OCI-LY7 (cell line): ENCODE data around the gene MICAL3.

Experiments
- CTCF ChIP-seq: fragments of 200-600 bp; sonication (generic); conservative IDR thresholded peaks from 2 replicates; pipeline ENCODE4 v1.5.1; 2014; ENCODE audit warnings: mild to moderate bottlenecking, antibody characterized with exemption, low read length, moderate library complexity, mixed read lengths
- EZH2phosphoT487 ChIP-seq: fragments of 200-600 bp; sonication (generic); IDR thresholded peaks from 2 replicates; pipeline ENCODE4 v1.6.1; 2018; ENCODE audit warnings: low read depth, borderline replicate concordance, mild to moderate bottlenecking, mixed run types, antibody characterized with exemption, low read length, moderate library complexity, mixed read lengths

- TF ChIP-seq CTCF (no peak), EZH2phosphoT487 (no peak)
Observed at GRCh38 chr22:17816649-17817048, 207.7 kb downstream of the MICAL3 start.
